ENCODE measurements around the gene CPED1. TPM values are rescaled to one million over a fixed set of nuclear protein-coding genes. Genes with fewer than 3 reads are reported as not detected.

CPED1 gene
- total and polyA plus RNA-seq, 2 experiments from 2014 or later: 0.17 to 0.47 TPM

DNA sequence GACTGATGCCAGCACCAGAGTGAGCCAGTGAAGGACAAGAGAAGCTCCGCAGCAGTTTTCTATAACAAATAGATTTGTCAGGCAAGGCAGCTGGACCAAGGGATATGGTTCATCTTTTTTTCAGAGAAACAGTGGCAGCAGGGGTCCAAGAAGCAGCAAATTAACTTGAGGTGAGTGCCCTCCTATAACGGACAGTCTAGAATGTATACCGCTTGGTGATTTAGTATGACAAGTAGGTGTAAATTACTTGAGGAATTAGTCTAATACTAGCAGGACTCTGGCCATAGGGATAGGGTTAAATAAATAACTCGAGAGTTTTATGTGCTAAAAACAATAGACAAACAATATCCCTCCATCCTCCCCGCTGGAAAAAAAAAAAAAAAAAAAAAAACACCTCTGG, 187.3 kb downstream of the CPED1 start:
- DNase-seq (ENCODE audit: low spot score) (no peak), ATAC-seq (no peak)
- Histone ChIP-seq H3K79me2 (replicated peaks; ENCODE audit: insufficient read depth) (no peaks in the 10 kb centered on the region), H3F3A (replicated peaks; ENCODE audit: low read depth) (no peaks in the 10 kb centered on the region), H3K4me2 (no peak overlapping the region), H4K20me1 (replicated peaks; ENCODE audit: insufficient read depth) (no peaks in the 10 kb centered on the region), H3K27me3 (ENCODE audit: insufficient read depth) (no peaks in the 10 kb centered on the region), H3K4me1 (ENCODE audit: insufficient read depth) (no peaks in the 10 kb centered on the region), H3K36me3 (ENCODE audit: insufficient read depth) (no peaks in the 10 kb centered on the region), H3K4me3 (no peak overlapping the region), H3K27ac (ENCODE audit: low read depth) (no peak overlapping the region), H3K9me2 (ENCODE audit: insufficient read depth) (no peaks in the 10 kb centered on the region), H2AFZ (no peak overlapping the region)
- Mint-ChIP-seq H3K27me3 (ENCODE audit: insufficient read depth, low read depth, poor library complexity) (no peaks in the 10 kb centered on the region), H3K4me1 (no peaks in the 10 kb centered on the region), H3K9me3 (no peaks in the 10 kb centered on the region), H3K27ac (no peak overlapping the region), H3K36me3 (ENCODE audit: low read depth) (no peaks in the 10 kb centered on the region), H3K4me3 (no peak overlapping the region)
- TF ChIP-seq EZH2 (IDR thresholded peaks at IDR 0.05; ENCODE audit: low read depth, unreplicated experiment) (no peak), CREB1 (CRISPR knock-in tag; IDR thresholded peaks at IDR 0.05; ENCODE audit: low read depth) (no peak), JUNB (IDR thresholded peaks at IDR 0.05; ENCODE audit: unreplicated experiment) (no peak), EZH2phosphoT487 (IDR thresholded peaks at IDR 0.05; ENCODE audit: unreplicated experiment) (no peak)
- TF ChIP-seq, protein P1, sequence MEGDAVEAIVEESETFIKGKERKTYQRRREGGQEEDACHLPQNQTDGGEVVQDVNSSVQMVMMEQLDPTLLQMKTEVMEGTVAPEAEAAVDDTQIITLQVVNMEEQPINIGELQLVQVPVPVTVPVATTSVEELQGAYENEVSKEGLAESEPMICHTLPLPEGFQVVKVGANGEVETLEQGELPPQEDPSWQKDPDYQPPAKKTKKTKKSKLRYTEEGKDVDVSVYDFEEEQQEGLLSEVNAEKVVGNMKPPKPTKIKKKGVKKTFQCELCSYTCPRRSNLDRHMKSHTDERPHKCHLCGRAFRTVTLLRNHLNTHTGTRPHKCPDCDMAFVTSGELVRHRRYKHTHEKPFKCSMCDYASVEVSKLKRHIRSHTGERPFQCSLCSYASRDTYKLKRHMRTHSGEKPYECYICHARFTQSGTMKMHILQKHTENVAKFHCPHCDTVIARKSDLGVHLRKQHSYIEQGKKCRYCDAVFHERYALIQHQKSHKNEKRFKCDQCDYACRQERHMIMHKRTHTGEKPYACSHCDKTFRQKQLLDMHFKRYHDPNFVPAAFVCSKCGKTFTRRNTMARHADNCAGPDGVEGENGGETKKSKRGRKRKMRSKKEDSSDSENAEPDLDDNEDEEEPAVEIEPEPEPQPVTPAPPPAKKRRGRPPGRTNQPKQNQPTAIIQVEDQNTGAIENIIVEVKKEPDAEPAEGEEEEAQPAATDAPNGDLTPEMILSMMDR (conservative IDR thresholded peaks at IDR 0.05; ENCODE audit: low read depth in 2 of 2): no peak

DNA sequence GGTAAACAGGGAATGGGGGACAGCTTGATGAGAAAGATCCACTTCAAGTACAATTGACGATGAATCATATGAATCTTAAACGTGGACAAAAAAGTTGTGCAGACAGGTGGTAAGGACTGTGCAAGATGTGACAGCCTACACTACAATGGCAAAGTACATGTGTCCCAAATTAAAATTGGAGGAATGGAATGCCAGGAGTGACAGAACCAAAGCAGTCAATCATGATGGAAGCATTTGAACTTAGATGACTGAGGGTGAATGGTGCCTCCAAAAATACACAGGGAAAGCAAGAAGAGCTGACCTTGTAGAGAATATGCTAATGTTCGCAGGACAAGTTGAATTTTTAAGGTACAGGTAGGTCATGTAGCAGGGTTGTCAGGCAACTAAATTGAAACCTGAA, 189.9 kb downstream of the CPED1 start:
- H3K27me3 Mint-ChIP-seq (ENCODE audit: insufficient read depth, low read depth, poor library complexity): no peaks in the 10 kb centered on the region
- H3K4me3 ChIP-seq: no peak overlapping the region
- TF ChIP-seq POLR2AphosphoS5 (IDR thresholded peaks at IDR 0.05; ENCODE audit: low read depth) (no peak), STAT1 (IDR thresholded peaks at IDR 0.05; ENCODE audit: unreplicated experiment) (no peak), EZH2 (IDR thresholded peaks at IDR 0.05; ENCODE audit: low read depth, unreplicated experiment) (no peak), CREB1 (CRISPR knock-in tag; IDR thresholded peaks at IDR 0.05; ENCODE audit: low read depth) (no peak), EZH2phosphoT487 (IDR thresholded peaks at IDR 0.05; ENCODE audit: unreplicated experiment) (no peak), JUNB (IDR thresholded peaks at IDR 0.05; ENCODE audit: unreplicated experiment) (no peak)
- TF ChIP-seq, protein P2, sequence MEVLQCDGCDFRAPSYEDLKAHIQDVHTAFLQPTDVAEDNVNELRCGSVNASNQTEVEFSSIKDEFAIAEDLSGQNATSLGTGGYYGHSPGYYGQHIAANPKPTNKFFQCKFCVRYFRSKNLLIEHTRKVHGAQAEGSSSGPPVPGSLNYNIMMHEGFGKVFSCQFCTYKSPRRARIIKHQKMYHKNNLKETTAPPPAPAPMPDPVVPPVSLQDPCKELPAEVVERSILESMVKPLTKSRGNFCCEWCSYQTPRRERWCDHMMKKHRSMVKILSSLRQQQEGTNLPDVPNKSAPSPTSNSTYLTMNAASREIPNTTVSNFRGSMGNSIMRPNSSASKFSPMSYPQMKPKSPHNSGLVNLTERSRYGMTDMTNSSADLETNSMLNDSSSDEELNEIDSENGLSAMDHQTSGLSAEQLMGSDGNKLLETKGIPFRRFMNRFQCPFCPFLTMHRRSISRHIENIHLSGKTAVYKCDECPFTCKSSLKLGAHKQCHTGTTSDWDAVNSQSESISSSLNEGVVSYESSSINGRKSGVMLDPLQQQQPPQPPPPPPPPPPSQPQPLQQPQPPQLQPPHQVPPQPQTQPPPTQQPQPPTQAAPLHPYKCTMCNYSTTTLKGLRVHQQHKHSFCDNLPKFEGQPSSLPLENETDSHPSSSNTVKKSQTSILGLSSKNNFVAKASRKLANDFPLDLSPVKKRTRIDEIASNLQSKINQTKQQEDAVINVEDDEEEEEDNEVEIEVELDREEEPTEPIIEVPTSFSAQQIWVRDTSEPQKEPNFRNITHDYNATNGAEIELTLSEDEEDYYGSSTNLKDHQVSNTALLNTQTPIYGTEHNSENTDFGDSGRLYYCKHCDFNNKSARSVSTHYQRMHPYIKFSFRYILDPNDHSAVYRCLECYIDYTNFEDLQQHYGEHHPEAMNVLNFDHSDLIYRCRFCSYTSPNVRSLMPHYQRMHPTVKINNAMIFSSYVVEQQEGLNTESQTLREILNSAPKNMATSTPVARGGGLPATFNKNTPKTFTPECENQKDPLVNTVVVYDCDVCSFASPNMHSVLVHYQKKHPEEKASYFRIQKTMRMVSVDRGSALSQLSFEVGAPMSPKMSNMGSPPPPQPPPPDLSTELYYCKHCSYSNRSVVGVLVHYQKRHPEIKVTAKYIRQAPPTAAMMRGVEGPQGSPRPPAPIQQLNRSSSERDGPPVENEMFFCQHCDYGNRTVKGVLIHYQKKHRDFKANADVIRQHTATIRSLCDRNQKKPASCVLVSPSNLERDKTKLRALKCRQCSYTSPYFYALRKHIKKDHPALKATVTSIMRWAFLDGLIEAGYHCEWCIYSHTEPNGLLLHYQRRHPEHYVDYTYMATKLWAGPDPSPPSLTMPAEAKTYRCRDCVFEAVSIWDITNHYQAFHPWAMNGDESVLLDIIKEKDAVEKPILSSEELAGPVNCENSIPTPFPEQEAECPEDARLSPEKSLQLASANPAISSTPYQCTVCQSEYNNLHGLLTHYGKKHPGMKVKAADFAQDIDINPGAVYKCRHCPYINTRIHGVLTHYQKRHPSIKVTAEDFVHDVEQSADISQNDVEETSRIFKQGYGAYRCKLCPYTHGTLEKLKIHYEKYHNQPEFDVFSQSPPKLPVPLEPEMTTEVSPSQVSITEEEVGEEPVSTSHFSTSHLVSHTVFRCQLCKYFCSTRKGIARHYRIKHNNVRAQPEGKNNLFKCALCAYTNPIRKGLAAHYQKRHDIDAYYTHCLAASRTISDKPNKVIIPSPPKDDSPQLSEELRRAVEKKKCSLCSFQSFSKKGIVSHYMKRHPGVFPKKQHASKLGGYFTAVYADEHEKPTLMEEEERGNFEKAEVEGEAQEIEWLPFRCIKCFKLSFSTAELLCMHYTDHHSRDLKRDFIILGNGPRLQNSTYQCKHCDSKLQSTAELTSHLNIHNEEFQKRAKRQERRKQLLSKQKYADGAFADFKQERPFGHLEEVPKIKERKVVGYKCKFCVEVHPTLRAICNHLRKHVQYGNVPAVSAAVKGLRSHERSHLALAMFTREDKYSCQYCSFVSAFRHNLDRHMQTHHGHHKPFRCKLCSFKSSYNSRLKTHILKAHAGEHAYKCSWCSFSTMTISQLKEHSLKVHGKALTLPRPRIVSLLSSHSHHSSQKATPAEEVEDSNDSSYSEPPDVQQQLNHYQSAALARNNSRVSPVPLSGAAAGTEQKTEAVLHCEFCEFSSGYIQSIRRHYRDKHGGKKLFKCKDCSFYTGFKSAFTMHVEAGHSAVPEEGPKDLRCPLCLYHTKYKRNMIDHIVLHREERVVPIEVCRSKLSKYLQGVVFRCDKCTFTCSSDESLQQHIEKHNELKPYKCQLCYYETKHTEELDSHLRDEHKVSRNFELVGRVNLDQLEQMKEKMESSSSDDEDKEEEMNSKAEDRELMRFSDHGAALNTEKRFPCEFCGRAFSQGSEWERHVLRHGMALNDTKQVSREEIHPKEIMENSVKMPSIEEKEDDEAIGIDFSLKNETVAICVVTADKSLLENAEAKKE (CRISPR knock-in tag; IDR thresholded peaks at IDR 0.05): no peak
- TF ChIP-seq, protein P3, sequence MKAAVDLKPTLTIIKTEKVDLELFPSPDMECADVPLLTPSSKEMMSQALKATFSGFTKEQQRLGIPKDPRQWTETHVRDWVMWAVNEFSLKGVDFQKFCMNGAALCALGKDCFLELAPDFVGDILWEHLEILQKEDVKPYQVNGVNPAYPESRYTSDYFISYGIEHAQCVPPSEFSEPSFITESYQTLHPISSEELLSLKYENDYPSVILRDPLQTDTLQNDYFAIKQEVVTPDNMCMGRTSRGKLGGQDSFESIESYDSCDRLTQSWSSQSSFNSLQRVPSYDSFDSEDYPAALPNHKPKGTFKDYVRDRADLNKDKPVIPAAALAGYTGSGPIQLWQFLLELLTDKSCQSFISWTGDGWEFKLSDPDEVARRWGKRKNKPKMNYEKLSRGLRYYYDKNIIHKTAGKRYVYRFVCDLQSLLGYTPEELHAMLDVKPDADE (IDR thresholded peaks at IDR 0.05): no peak

More for the DNA sequence above, 189.9 kb downstream of the CPED1 start:
- Mint-ChIP-seq H3K36me3 (ENCODE audit: low read depth) (no peaks in the 10 kb centered on the region), H3K4me3 (no peak overlapping the region), H3K27ac (no peak overlapping the region), H3K4me1 (no peaks in the 10 kb centered on the region), H3K9me3 (no peaks in the 10 kb centered on the region)
- Histone ChIP-seq H3K79me2 (replicated peaks; ENCODE audit: insufficient read depth) (no peaks in the 10 kb centered on the region), H2AFZ (no peak overlapping the region), H3F3A (replicated peaks; ENCODE audit: low read depth) (no peaks in the 10 kb centered on the region), H3K27ac (ENCODE audit: low read depth) (no peak overlapping the region), H3K36me3 (ENCODE audit: insufficient read depth) (no peaks in the 10 kb centered on the region), H3K4me2 (no peak overlapping the region), H3K4me1 (ENCODE audit: insufficient read depth) (no peaks in the 10 kb centered on the region), H3K27me3 (ENCODE audit: insufficient read depth) (no peaks in the 10 kb centered on the region), H4K20me1 (replicated peaks; ENCODE audit: insufficient read depth) (no peaks in the 10 kb centered on the region), H3K9me2 (ENCODE audit: insufficient read depth) (no peaks in the 10 kb centered on the region)
- ATAC-seq: no peak
- DNase-seq (ENCODE audit: low spot score): no peak

All from GM23338 (cell line).